NCI-H1436 treated with DMSO at 0.1 percent for 48 hours (cell line): ENCODE measurements around the gene CROCC2.

Experiments used
- DNase-seq: peaks from one replicate; lab custom pipeline; 2025; lab: John Stamatoyannopoulos, UW

The CROCC2 gene

GRCh38 chr2:240988571-240989271, 82.6 kb downstream of the CROCC2 start:
- no peak for DNase-seq

GRCh38 chr2:240989451-240990265, 83.5 kb downstream of the CROCC2 start:
- no peak for DNase-seq

- DNase-seq = no peak
Measured at GRCh38 chr2:240990266-240990529, 84.1 kb downstream of the CROCC2 start.

- no peak for DNase-seq
Measured at GRCh38 chr2:240990726-240991377, 84.7 kb downstream of the CROCC2 start.

- no peak for DNase-seq
Measured at GRCh38 chr2:240991378-240992263, 85.5 kb downstream of the CROCC2 start.

- DNase-seq = no peak
Measured at GRCh38 chr2:240992572-240993291, 86.6 kb downstream of the CROCC2 start.

GRCh38 chr2:240993446-240994170, 87.5 kb downstream of the CROCC2 start:
- DNase-seq = no peak

- no peak for DNase-seq
Measured at GRCh38 chr2:240994171-240994896, 88.2 kb downstream of the CROCC2 start.

GRCh38 chr2:240995041-240996021, 89.2 kb downstream of the CROCC2 start:
- DNase-seq = no peak

GRCh38 chr2:240996161-240996833, 90.2 kb downstream of the CROCC2 start:
- DNase-seq = no peak

GRCh38 chr2:240996834-240997140, 90.7 kb downstream of the CROCC2 start:
- DNase-seq = no peak

- DNase-seq = no peak
Measured at GRCh38 chr2:240997141-240997855, 91.2 kb downstream of the CROCC2 start.

- DNase-seq = no peak
Measured at GRCh38 chr2:240997856-240998705, 91.9 kb downstream of the CROCC2 start, which contains the start of gene SNED1. Gene SNED1 (plus strand): TSS chr2:240998618. CDS start chr2:240998838, 220 bp downstream.

GRCh38 chr2:240998706-240998994, 92.5 kb downstream of the CROCC2 start:
- DNase-seq = no peak

- no peak for DNase-seq
Measured at GRCh38 chr2:240998995-240999791, 93.1 kb downstream of the CROCC2 start.

GRCh38 chr2:240999873-241000541, 93.9 kb downstream of the CROCC2 start:
- no peak for DNase-seq
